HepG2 (cell line): ENCODE measurements around the gene OS9.

ENCODE experiments used
- CBX2 ChIP-seq, 2 experiments: fragments of 200-600 bp in 1 of 2; sonication (generic); formaldehyde crosslinking in 1 of 2; IDR thresholded peaks; 2 replicates each; pipeline versions ENCODE4 v1.7.0 to v1.8.1; 2018 to 2022; ENCODE audit warnings: low read depth in 2 of 2, low read length in 1 of 2, mild to moderate bottlenecking in 1 of 2, missing genetic modification reagents in 1 of 2
- CTCF ChIP-seq: sonication (generic); formaldehyde crosslinking; IDR thresholded peaks from 2 replicates; pipeline ENCODE4 v1.5.0; 2020; ENCODE audit warnings: mild to moderate bottlenecking, missing genetic modification reagents, moderate library complexity
- GABPB1 ChIP-seq: IDR thresholded peaks from 2 replicates; pipeline ENCODE4 v1.6.1; 2016; ENCODE audit warnings: mild to moderate bottlenecking, missing genetic modification reagents, moderate library complexity, missing compliant biosample characterization
- PATZ1 ChIP-seq: sonication (generic); formaldehyde crosslinking; IDR thresholded peaks from 2 replicates; pipeline ENCODE4 v1.4.0; 2020; ENCODE audit warnings: missing genetic modification reagents
- PCBP1 ChIP-seq: fragments of 200-400 bp; formaldehyde crosslinking; IDR thresholded peaks from 2 replicates; pipeline ENCODE4 v1.6.1; 2017; ENCODE audit warnings: mild to moderate bottlenecking, low read depth, low read length, borderline replicate concordance
- POLR2G ChIP-seq: fragments of 200-400 bp; formaldehyde crosslinking; IDR thresholded peaks from 2 replicates; pipeline ENCODE4 v1.6.1; 2018; ENCODE audit warnings: mild to moderate bottlenecking, low read depth, low read length, moderate library complexity
- ZBTB42 ChIP-seq: sonication (generic); formaldehyde crosslinking; IDR thresholded peaks from 2 replicates; pipeline ENCODE4 v1.5.0; 2020; ENCODE audit warnings: mild to moderate bottlenecking, missing genetic modification reagents
- ZFP36L1 ChIP-seq: sonication (generic); formaldehyde crosslinking; IDR thresholded peaks from 2 replicates; pipeline ENCODE4 v1.8.0; 2022; ENCODE audit warnings: mild to moderate bottlenecking, missing genetic modification reagents, moderate library complexity
- ZNF232 ChIP-seq: sonication (generic); formaldehyde crosslinking; IDR thresholded peaks from 2 replicates; pipeline ENCODE4 v1.4.0; 2020; ENCODE audit warnings: missing genetic modification reagents, borderline replicate concordance
- TF ChIP-seq, protein P1 (sequence below): IDR thresholded peaks from 2 replicates; pipeline ENCODE4 v1.6.1; 2016; ENCODE audit warnings: mild to moderate bottlenecking, missing biosample characterization, missing genetic modification reagents

- no peak for TF ChIP-seq PCBP1
- TF ChIP-seq PATZ1 (CRISPR knock-in tag), result no peak
- no peak for TF ChIP-seq CTCF (CRISPR knock-in tag)
- TF ChIP-seq CBX2 (IDR thresholded peaks at IDR 0.05; ENCODE audit: low read depth, low read length), result no peak
- no peak for TF ChIP-seq CBX2 (CRISPR knock-in tag; IDR thresholded peaks at IDR 0.05; ENCODE audit: low read depth)
- no peak for TF ChIP-seq ZNF232 (CRISPR knock-in tag)
- TF ChIP-seq, protein P1, sequence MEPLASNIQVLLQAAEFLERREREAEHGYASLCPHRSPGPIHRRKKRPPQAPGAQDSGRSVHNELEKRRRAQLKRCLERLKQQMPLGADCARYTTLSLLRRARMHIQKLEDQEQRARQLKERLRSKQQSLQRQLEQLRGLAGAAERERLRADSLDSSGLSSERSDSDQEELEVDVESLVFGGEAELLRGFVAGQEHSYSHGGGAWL (CRISPR knock-in tag), result no peak
- TF ChIP-seq ZBTB42 (CRISPR knock-in tag), result no peak
- TF ChIP-seq ZFP36L1 (CRISPR knock-in tag), result no peak
- TF ChIP-seq POLR2G, result no peak
- no peak for TF ChIP-seq GABPB1
Observed at GRCh38 chr12:57707250-57707649, 13.3 kb downstream of the OS9 start.
